Hepatocyte (in vitro differentiated cells): ENCODE results near the gene LCLAT1. TPM values are rescaled to one million over a fixed set of nuclear protein-coding genes. Genes with fewer than 3 reads are reported as not detected.

ENCODE experiments used
- DNase-seq: peaks from one replicate; pipeline ENCODE4 v3.0.0-alpha.2; 2016; ENCODE audit warnings: low spot score
- H2AFZ ChIP-seq: fragments of 200-600 bp; sonication (generic); 2 replicates; pipeline ENCODE4 v1.6.0; 2016; ENCODE audit warnings: antibody characterized with exemption, mild to moderate bottlenecking
- H3K27ac ChIP-seq: fragments of 200-600 bp; sonication (generic); 2 replicates; pipeline ENCODE4 v1.5.1; 2016; ENCODE audit warnings: mild to moderate bottlenecking
- H3K27me3 ChIP-seq: fragments of 200-600 bp; sonication (generic); 2 replicates; pipeline ENCODE4 v1.6.1; 2016
- H3K36me3 ChIP-seq: fragments of 200-600 bp; sonication (generic); replicated peaks from 2 replicates; pipeline ENCODE4 v1.5.1; 2016; ENCODE audit warnings: low read depth; ENCODE audit not compliant: insufficient read depth
- H3K4me1 ChIP-seq: fragments of 200-600 bp; sonication (generic); 2 replicates; pipeline ENCODE4 v1.5.1; 2016; ENCODE audit warnings: mild to moderate bottlenecking, moderate library complexity; ENCODE audit not compliant: insufficient read depth
- H3K4me2 ChIP-seq: fragments of 200-600 bp; sonication (generic); 2 replicates; pipeline ENCODE4 v1.6.0; 2016
- H3K4me3 ChIP-seq: fragments of 200-600 bp; sonication (generic); 2 replicates; pipeline ENCODE4 v1.5.1; 2016; ENCODE audit warnings: mild to moderate bottlenecking
- H3K79me2 ChIP-seq: fragments of 200-600 bp; sonication (generic); 2 replicates; pipeline ENCODE4 v1.6.0; 2017; ENCODE audit warnings: mild to moderate bottlenecking
- H3K9me2 ChIP-seq: fragments of 200-600 bp; sonication (generic); replicated peaks from 2 replicates; pipeline ENCODE4 v1.6.0; 2017; ENCODE audit warnings: mild to moderate bottlenecking; ENCODE audit not compliant: insufficient read depth
- H3K9me3 ChIP-seq: fragments of 200-600 bp; sonication (generic); 2 replicates; pipeline ENCODE4 v1.5.1; 2016; ENCODE audit warnings: low read depth, mild to moderate bottlenecking
- H4K20me1 ChIP-seq: fragments of 200-600 bp; sonication (generic); 2 replicates; pipeline ENCODE4 v1.6.0; 2016; ENCODE audit warnings: mild to moderate bottlenecking; ENCODE audit not compliant: insufficient read depth, poor library complexity, severe bottlenecking
- EZH2 ChIP-seq: fragments of 200-600 bp; sonication (generic); IDR thresholded peaks from 2 replicates; pipeline ENCODE4 v1.6.1; 2016; ENCODE audit warnings: antibody characterized with exemption, mild to moderate bottlenecking, borderline replicate concordance
- EZH2phosphoT487 ChIP-seq: fragments of 200-600 bp; sonication (generic); IDR thresholded peaks from one replicate; pipeline ENCODE4 v1.6.1; 2018; ENCODE audit warnings: antibody characterized with exemption, mild to moderate bottlenecking, low read depth, moderate library complexity; ENCODE audit not compliant: unreplicated experiment, severe bottlenecking
- WGBS: methylation state at CpG from one replicate; pipeline ENCODE4 v1.1.6; 2016; ENCODE audit warnings: low lambda C conversion rate; ENCODE audit errors: missing lambda C conversion rate; 5-methylcytosine and 5-hydroxymethylcytosine counted together
- polyA plus RNA-seq: library from polyadenylated mRNA; unstranded; fragments of >200 nt; fragmentation: Nextera tagmentation; extraction: Ambion mirVana; gene quantifications from 2 replicates; pipeline ENCODE4 v1.2.1, GENCODE V29; 2016
- total RNA-seq: library from RNA; depleted of rRNA; stranded (reverse); fragments of >200 nt; gene quantifications from 2 replicates; pipeline ENCODE4 v1.2.3, GENCODE V29; 2014
- TF ChIP-seq, protein P1 (sequence below): fragments of 200-600 bp; sonication (generic); IDR thresholded peaks from 2 replicates; pipeline ENCODE4 v1.5.1; 2016; ENCODE audit warnings: antibody characterized with exemption, mild to moderate bottlenecking; ENCODE audit not compliant: poor library complexity

The LCLAT1 gene
- total and polyA plus RNA-seq, 2 experiments from 2014 or later = 10.1 to 15.4 TPM

DNA sequence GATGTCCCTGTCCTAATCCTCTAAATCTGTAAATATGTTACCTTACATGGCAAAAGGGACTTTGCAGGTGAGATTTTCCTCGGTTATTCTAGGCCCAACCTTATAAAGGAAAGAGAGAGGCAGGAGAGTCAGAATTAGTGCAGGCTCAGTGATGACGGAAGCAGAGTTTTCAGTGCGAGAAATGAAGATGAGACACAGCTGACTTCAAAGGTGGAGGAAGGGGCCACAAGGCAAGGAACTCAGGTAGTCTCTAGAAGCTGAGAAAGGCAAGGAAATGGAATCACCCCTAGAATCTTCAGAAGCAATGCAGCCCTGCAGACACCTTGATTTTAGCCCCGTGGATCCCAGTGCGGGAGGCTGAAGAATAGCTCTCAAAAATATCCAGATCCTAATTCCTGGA, 7.2 kb upstream of the LCLAT1 start:
- Histone ChIP-seq H3K4me1 (peaks cover 5% of the 10 kb centered on the region), H3K9me3 (no peaks in the 10 kb centered on the region), H3K4me2 (no peak overlapping the region), H3K9me2 (no peaks in the 10 kb centered on the region), H3K79me2 (no peaks in the 10 kb centered on the region), H3K36me3 (no peaks in the 10 kb centered on the region), H2AFZ (no peak overlapping the region), H3K27me3 (no peaks in the 10 kb centered on the region), H3K4me3 (no peak overlapping the region), H3K27ac (no peak overlapping the region), H4K20me1 (no peaks in the 10 kb centered on the region)
- WGBS = 91% methylated on average over 5 of the region's 5 CpGs
- TF ChIP-seq EZH2phosphoT487 = no peak
- TF ChIP-seq, protein P1, sequence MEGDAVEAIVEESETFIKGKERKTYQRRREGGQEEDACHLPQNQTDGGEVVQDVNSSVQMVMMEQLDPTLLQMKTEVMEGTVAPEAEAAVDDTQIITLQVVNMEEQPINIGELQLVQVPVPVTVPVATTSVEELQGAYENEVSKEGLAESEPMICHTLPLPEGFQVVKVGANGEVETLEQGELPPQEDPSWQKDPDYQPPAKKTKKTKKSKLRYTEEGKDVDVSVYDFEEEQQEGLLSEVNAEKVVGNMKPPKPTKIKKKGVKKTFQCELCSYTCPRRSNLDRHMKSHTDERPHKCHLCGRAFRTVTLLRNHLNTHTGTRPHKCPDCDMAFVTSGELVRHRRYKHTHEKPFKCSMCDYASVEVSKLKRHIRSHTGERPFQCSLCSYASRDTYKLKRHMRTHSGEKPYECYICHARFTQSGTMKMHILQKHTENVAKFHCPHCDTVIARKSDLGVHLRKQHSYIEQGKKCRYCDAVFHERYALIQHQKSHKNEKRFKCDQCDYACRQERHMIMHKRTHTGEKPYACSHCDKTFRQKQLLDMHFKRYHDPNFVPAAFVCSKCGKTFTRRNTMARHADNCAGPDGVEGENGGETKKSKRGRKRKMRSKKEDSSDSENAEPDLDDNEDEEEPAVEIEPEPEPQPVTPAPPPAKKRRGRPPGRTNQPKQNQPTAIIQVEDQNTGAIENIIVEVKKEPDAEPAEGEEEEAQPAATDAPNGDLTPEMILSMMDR = no peak
- no peak for TF ChIP-seq EZH2
- DNase-seq = no peak

DNA sequence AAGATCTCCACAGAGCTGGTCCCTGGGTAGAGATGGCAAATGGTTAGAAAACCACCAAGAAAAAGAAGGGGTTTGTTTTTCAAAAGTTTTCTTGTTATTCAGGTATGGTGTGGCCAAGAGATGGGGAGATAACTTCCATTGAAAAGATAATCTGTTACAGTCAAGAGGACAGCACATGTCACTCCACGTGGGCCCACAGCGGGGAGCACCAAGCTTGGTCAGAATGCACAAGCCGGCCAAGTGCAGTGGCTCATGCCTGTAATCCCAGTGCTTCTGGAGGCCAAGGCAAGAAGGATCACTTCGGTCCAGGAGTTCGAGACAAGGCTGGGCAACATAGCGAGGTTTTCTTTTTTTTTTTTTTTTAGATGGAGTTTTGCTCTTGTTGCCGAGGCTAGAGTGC, 6.0 kb upstream of the LCLAT1 start:
- Histone ChIP-seq H3K4me3 (no peak overlapping the region), H3K79me2 (no peaks in the 10 kb centered on the region), H3K27ac (no peak overlapping the region), H4K20me1 (no peaks in the 10 kb centered on the region), H3K36me3 (no peaks in the 10 kb centered on the region), H3K9me2 (no peaks in the 10 kb centered on the region), H3K4me1 (peaks cover 5% of the 10 kb centered on the region), H3K27me3 (no peaks in the 10 kb centered on the region), H2AFZ (no peak overlapping the region), H3K9me3 (no peaks in the 10 kb centered on the region), H3K4me2 (no peak overlapping the region)
- DNase-seq = no peak
- TF ChIP-seq EZH2phosphoT487 (no peak), EZH2 (no peak)
- WGBS = 88% methylated on average over 6 of the region's 7 CpGs

DNA sequence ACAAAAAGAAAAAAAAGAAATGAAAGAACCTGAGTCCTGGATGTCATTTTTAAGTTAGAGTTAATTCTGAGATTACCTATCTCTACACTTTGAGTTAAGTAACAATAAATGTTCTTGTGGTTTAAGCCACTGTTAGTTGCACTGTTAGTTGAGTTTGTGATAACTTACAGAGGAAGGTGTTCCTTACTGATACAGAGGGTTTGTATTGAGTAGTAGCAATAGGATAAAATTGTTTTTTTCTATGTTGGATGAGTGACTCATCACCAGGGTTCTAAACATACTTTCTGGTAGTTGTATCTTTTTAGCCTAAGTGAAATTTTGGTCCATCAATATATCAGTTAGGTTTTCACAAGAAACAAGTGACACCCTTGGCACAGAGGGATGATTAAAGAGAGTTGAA, 4.0 kb upstream of the LCLAT1 start:
- Histone ChIP-seq H3K4me2 (no peak overlapping the region), H4K20me1 (no peaks in the 10 kb centered on the region), H3K9me2 (no peaks in the 10 kb centered on the region), H3K79me2 (peaks cover 9% of the 10 kb centered on the region), H3K4me1 (peaks cover 6% of the 10 kb centered on the region), H2AFZ (no peak overlapping the region), H3K4me3 (no peak overlapping the region), H3K27me3 (no peaks in the 10 kb centered on the region), H3K27ac (no peak overlapping the region), H3K36me3 (no peaks in the 10 kb centered on the region), H3K9me3 (no peaks in the 10 kb centered on the region)
- TF ChIP-seq EZH2phosphoT487 = no peak
- TF ChIP-seq, protein P1 = no peak
- TF ChIP-seq EZH2 = no peak
- DNase-seq = no peak

DNA sequence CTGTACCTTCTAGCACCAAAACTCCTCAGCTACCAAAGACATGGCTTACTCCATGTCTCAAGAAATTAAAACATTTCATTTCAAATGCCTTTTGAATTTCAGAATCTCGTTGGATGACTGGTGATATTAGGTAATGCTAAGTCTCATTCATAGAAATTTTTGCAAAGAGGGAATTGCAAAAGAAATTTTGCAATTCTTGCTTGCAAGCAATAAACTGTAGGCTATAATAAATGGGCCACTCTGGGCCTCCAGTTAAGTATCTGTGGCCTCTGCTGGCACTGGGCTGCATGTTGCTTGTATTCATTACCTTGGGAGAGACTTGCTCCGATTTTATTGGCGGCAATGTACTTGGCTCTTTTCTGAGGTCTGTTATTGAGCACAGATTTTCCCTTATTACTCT, 2.8 kb upstream of the LCLAT1 start:
- DNase-seq = no peak
- Histone ChIP-seq H3K79me2 (peaks cover 21% of the 10 kb centered on the region), H3K4me3 (no peak overlapping the region), H3K9me2 (no peaks in the 10 kb centered on the region), H3K36me3 (no peaks in the 10 kb centered on the region), H3K4me2 (no peak overlapping the region), H2AFZ (no peak overlapping the region), H3K4me1 (peaks cover 16% of the 10 kb centered on the region), H4K20me1 (no peaks in the 10 kb centered on the region), H3K9me3 (no peaks in the 10 kb centered on the region), H3K27ac (no peak overlapping the region), H3K27me3 (no peaks in the 10 kb centered on the region)
- no peak for TF ChIP-seq EZH2phosphoT487
- TF ChIP-seq, protein P1 = no peak
- TF ChIP-seq EZH2 = no peak
- WGBS = 85% methylated on average over 3 of the region's 3 CpGs
